Measurements from ENCODE around the gene FAR2.

FAR2 gene

DNA sequence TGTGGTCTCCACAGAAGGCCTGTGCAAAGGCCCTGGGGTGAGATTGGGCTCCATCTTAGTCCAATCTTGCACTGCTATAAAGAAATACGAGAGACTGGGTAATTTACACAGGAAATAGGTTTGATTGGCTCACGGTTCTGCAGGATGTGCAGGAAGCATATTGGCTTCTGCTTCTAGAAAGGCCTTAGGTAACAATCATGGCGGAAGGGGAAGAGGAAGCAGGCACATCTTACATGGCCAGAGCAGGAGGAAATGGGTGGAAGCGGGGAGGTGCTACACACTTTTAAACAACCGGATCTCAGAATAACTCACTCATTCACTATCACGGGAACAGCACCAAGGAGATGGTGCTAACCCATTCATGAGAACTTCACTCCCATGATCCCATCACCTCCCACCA lies 55.4 kb downstream of the FAR2 start:
- no peak for DNase-seq (ENCODE audit: low read depth)

DNA sequence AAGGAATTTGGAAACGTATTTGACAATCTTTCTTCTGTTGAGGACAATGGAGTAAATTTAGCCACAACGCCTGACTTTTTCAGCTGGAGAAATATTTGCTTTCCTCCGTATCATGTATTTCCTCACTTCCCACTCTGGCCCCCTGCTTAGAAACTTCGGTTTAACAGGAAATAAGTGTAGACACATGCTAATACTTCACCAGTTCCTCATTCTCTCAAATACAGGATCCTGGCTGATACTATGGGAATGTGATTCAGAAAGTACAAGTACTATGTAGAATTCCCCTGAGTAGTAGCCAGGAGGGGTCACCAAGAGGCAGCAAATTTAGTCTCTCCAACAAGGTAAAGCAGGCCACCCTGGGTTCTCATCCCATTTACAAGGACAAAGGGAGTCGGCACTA lies 58.0 kb downstream of the FAR2 start:
- no peak for DNase-seq (ENCODE audit: low read depth)

DNA sequence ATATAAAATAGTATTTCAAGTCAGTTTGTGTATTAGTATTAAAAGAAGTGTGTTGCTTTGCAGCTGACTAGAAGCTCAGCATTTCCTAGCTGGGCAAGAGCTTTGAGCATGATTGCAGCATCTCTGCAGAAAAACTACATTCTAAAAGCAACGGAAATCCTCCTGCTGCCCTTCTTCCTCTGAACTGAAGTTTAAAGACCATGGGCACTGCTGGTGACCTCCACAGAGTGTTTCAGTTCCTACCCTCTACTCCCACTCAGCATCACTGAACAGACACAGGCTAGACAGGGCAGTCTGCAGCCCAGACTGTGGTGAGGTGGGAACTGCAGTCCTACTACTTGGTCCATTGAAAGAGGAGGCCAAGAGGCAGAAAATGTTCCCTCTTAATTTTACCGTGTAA lies 59.0 kb downstream of the FAR2 start:
- no peak for DNase-seq (ENCODE audit: low read depth)

DNA sequence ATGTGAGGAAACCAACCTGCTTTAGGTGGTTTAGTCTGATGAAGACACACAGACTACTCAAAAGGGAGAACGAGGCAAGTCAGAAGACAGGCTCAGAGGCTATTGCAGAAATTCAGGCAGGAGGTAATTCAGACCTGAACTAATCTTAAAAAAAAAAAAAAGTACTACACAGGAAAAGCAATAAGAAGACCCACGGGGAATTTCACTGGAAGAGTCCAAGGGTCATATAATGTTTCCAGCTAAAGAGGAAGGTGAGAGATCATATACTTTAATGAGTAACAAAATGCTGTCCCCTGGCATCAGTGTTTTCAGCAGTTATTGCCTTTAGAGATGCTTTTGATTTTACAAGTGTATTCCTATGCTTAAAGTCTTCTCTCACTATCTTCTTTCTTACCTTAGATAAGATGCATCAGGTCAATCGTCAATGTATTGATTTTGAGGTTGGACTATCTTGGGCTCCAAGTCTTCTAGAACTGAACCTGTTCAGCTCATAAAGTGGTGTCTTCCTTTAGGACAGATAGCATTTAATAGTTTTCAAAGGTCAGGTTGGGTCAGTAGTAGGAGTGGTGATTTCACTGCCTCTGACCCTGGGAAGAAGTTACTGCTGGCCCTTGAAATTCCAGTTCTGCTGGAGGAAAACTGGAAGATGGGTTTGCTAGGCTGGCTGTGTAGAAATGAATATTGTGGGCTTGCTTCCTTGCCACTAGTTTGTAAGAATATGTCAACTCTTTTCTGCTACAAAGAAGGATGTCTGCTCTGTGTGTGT lies 60.0 kb downstream of the FAR2 start:
- DNase-seq (ENCODE audit: low read depth) = no peak

DNA sequence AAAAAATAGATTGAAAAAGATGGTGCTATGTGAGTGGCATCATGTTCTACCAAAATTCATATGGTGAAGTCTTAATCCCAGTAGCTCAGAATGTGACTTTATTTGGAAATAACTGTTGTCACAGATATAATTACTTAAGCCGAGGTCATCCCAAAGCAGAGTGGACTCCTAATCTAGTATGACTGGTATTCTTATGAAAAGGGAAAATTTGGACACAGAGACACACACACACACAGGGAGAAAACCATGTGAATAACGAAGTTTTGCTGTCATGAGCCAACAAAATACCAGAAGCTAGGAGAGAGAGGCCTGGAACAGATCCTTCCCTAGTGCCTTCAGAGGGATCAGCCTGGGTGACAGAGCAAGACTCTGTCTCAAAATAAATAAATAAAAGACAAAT lies 62.6 kb downstream of the FAR2 start:
- DNase-seq (ENCODE audit: low read depth) = peak; percentile 7

DNA sequence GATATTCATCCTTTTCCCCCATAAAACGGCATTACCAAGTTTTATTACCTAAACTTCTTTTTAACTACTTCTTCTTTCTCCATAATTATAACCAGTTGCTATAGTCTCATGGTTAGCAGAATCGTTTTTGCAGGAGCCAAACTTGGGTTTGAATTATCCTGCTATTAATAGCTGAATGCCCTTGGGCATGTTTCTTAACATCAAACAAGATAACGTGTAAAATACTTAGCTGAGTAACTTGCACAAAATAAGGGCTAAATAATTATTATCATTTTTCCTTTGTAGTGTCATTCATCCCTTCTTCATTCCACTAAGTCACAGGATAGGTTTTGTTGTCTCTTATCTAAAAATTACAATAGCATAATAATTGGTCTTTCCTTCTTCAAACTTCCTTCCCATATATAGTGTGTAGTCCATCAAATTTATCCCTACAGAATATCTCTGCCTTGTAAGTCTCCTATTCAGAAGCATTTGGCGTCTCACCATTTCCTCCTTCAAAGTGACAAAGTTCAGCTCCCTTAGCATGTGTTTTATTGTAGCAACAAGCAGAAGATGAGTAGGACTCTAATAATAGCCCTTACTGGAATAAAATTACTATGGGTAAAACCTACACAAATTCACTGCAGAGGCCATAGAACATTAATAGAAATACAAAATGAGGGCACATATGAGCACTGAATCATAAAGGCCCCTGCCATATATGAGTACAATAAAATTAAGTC lies 63.8 kb downstream of the FAR2 start:
- DNase-seq (ENCODE audit: low read depth) = peak; percentile 67

DNA sequence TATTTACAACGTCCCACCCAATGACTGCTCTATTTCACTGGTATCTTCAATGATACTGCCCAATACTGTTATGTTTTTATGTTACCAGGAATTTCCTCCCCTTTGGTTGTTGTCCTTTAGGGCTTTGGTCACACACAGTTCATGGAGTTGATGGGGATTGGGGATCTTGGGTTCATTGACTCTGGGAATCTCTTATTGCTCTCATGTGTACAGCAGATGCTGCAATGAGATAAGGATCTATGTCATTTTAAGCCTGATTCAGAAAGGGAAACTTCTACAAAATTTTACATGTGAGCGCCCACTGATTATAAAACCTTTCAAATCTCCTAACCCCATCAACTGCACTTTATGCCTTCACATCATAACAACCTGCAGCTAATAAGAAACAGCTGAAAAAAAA lies 67.2 kb downstream of the FAR2 start:
- DNase-seq (ENCODE audit: low read depth) = peak; percentile 13

DNA sequence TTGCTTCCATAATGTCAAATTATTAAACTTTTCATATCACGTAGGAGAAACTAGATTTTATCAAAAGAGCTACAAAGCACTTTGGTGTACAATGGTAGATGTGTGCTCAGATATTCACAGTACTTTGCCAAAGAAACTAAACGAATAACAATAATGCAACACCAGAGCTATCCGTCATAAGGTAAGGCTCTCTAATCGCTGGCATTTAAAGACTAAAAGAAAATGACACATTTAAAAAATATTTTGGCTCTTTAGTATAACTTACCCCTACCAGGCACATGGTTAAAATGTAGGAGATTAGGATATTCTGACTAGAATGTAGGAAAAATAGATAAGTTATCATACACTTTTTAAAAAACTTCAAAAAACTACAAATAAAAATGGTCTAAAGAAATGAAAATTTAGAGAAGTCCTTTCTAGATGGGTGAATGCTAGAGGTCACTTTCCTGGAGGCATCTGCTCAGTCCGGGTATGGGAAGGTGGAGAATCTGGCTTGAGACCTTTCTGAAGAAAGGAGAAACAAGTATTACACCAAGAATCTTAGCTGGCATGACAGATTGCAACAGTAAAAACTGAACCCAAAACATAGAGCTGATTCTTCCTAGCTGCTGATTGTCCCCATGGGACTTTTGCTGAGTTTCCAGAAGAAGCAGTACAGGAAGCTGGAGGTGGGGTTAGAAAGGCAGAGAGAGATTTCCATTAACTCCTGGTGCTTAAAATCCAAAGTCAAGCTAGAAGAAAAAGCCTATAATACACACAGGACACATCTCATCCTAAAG lies 67.9 kb downstream of the FAR2 start:
- DNase-seq (ENCODE audit: low read depth) = peak; percentile 24

DNA sequence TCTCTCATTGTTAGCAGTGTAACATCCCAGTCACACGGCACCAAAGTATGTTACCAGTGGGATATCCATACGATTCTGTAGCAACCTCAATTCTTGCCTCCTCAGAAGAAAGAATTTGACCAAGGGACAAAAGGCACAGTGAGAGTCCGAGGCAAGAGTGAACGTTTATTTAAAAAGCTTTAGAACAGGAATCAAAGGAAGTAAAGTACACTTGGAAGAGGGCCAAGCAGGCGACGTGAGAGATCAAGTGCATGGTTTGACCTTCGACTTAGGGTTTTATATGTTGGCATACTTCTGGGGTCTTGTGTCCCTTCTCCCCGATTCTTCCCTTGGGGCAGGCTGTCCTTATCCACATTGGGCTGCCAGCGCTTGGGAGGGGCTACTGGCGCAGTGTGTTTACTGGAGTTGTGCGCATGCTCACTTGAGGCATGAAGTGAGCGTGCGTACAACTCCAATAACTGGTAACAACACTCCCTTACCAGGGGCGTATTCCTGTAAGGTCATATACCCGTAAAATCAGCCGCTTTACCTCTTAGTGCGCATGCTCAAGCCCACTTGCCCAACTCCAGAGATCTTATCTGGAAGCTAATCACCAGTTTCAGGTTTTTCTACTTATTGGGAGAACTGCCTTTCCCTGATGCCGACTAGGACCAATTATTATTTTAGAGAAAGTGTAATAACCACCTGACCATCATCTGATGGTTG lies 71.7 kb downstream of the FAR2 start:
- no peak for DNase-seq (ENCODE audit: low read depth)

GRCh38 chr12:29222200-29222599 lies 73.1 kb downstream of the FAR2 start:
- DNase-seq (ENCODE audit: low read depth) = no peak

- DNase-seq (ENCODE audit: low read depth) = no peak
Measured at GRCh38 chr12:29223426-29223825, 74.3 kb downstream of the FAR2 start.

DNA sequence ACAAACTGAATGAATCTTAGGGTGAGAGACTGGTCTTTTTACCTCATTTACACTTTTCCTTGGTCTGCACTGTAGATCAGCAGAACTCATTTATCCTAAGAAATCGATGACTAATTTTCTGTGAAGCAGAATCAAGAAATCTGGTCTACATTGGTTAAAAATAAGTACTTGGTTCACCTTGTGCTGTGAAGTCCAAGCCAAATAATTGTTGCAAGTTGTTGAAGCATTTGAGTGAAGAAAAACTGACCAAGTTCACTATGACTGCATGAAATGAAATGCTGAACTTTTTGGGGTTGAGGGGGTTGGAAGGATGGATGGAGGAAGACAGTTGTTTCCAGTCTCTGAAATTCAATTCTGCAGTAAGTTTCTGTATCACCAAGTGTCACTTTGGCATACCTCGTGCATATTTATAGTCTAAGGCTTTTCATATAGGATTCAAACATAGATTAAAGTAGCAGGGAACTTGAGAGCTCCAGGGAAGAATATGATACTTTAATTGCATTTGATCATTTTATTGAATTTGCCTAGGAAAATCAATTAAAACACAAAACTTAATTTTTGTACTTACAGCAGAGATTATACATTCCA lies 75.0 kb downstream of the FAR2 start:
- no peak for DNase-seq (ENCODE audit: low read depth)

DNA sequence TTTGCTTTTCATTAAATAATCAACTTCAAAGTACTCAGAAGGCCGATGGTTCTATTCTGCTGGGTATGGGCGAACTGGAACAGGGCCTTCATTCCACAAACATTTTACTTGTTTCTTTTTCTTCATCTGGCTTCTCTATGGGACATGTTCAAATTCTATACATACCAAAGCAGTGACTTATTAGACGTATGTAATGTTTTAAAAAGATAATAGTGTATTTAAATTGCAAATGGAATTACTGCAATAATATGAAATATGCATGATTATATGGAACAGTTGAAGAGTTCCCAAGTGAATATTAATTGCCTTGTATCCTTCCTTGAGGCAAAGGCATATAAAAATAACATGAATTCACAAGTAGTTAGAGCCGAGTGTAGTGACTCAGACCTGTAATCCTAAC lies 75.5 kb downstream of the FAR2 start:
- DNase-seq (ENCODE audit: low read depth) = peak; percentile 55

- no peak for DNase-seq (ENCODE audit: low read depth)
Measured at GRCh38 chr12:29225834-29226233, 76.8 kb downstream of the FAR2 start.

- peak; percentile 51 for DNase-seq (ENCODE audit: low read depth)
Measured at GRCh38 chr12:29226616-29227015, 77.5 kb downstream of the FAR2 start.

GRCh38 chr12:29228474-29229157 lies 79.5 kb downstream of the FAR2 start:
- DNase-seq (ENCODE audit: low read depth) = no peak

GRCh38 chr12:29229158-29229505 lies 80.1 kb downstream of the FAR2 start:
- no peak for DNase-seq (ENCODE audit: low read depth)

DNA sequence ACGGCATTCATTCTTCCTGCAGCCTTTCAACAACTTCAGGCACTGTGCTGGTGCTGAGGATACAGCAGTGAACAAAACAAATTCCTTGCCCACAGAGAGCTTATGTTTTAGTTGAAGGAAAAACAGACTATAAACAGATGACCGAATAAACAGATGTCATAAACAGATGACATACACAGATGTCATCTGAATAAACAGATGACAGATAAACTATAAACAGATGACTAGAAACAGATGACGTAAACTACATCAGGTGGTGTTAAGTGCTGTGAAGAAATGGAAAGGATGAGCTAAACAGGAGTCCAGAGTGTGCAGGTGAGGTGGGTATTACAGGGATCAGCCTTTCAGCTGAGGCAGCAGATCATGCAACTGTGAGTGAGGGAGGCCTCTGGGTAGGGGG lies 80.9 kb downstream of the FAR2 start:
- no peak for DNase-seq (ENCODE audit: low read depth)

- no peak for DNase-seq (ENCODE audit: low read depth)
Measured at GRCh38 chr12:29230800-29231560, 81.9 kb downstream of the FAR2 start.

DNA sequence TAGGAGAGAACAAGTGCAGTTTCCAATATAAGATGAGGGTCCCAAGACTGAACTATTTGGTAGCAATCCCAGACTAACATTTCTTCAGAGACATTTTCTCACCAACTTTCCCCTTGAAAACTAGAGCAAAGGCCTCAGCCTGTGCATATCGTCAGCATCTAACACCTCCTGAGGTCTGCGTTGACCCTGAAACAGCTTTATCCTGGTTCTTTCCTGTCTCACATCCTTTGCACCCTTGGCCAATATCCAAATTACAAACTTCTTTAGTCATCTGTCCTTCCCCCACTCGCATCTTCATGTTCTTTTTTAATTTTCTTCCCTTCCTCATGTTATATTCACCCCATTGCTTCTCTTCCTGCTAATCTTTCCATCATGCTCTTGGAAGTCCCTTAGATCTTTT lies 83.0 kb downstream of the FAR2 start:
- no peak for DNase-seq (ENCODE audit: low read depth)

GRCh38 chr12:29234552-29234951 lies 85.5 kb downstream of the FAR2 start:
- DNase-seq (ENCODE audit: low read depth) = no peak

Measured in EH (cell line).